ENCODE measurements around the gene SLC39A11. TPM values are rescaled to one million over a fixed set of nuclear protein-coding genes. Genes with fewer than 3 reads are reported as not detected.
A peak's percentile ranks its signal among the peaks of the same experiment; 100 is the strongest.

SLC39A11 gene
- total RNA-seq, 1 donor, result 15.8 TPM

GRCh38 chr17:72726936-72727335, 365.6 kb downstream of the SLC39A11 start:
- no peak for DNase-seq (ENCODE audit: low read depth)
- no peak for TF ChIP-seq CTCF (IDR thresholded peaks at IDR 0.05; ENCODE audit: insufficient read depth, low read length)
- no peak overlapping the region for H3K4me3 ChIP-seq (ENCODE audit: low read depth, low read length)

DNA sequence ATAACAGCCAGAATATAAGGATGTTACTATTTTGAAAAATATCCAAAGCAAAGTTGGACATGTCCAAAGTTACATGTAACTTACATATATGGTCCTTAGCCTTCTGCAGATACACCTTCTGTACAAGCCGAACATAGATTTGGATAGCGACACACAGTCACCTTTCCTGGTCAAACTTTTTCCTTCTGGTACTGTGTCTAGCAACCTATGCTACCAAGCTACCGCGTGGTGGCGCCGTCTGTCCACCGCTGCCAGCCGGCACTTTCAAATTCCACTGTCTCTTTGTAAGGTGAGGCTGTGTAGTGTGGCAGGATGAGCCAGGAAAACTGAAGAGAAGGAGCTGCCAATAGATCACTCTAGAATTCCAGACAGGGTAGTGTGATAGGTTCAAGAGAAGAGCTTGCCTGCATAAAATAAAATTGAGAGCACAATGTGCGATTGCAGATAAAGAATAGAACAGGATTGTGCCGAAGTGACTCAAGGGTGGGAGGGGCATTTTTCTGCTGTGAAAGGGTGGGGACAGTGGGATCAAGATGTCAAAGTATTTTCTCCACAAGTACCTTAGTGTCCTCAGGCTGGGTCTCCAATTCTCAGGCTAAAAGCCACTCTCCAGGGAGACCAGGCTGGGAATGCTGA, 366.9 kb downstream of the SLC39A11 start:
- no peak overlapping the region for H3K4me3 ChIP-seq (ENCODE audit: low read depth, low read length)
- TF ChIP-seq CTCF (IDR thresholded peaks at IDR 0.05; ENCODE audit: insufficient read depth, low read length), result peak; percentile 95
- peak; percentile 62 for DNase-seq (ENCODE audit: low read depth)

DNA sequence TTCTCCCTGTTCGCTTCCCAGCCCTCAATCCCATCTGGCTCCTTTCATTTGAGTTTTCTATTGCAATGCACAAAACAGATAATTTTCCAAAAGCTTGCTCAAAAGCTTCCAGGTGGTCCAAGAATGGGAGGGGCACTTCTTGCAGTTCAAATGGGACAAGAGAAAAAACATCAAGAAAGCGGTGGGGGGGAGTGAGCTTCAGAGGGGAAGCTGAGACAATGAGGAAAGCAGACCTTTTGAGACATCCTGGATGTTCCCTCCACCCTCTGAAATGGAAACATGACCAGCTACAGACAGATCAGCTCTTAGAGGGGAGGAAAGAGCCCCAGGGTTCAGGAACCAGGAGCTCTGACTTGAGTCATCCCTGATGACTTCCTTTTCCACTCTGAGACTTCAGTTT, 368.2 kb downstream of the SLC39A11 start:
- no peak for DNase-seq (ENCODE audit: low read depth)
- no peak overlapping the region for H3K4me3 ChIP-seq (ENCODE audit: low read depth, low read length)
- TF ChIP-seq CTCF (IDR thresholded peaks at IDR 0.05; ENCODE audit: insufficient read depth, low read length), result no peak

GRCh38 chr17:72723711-72724110, 368.8 kb downstream of the SLC39A11 start:
- no peak for TF ChIP-seq CTCF (IDR thresholded peaks at IDR 0.05; ENCODE audit: insufficient read depth, low read length)
- no peak for DNase-seq (ENCODE audit: low read depth)
- H3K4me3 ChIP-seq (ENCODE audit: low read depth, low read length), result no peak overlapping the region

DNA sequence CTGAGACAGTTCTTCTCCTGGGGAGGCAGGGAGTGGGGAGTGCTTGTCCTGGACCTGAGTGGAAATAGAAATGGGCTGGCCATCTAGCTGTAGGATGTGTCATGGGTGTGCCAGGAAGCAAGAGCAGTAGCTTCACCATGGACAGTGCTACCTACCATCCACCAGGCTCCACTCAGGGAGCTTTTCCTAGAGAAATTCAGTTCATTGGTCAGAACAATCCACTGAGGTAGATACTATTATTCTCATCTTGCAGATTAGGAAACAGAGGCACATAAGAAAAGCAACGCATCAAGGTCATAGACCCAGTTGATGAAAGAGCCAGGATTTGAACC, 372.0 kb downstream of the SLC39A11 start:
- H3K4me3 ChIP-seq (ENCODE audit: low read depth, low read length), result no peak overlapping the region
- DNase-seq (ENCODE audit: low read depth), result no peak
- no peak for TF ChIP-seq CTCF (IDR thresholded peaks at IDR 0.05; ENCODE audit: insufficient read depth, low read length)

DNA sequence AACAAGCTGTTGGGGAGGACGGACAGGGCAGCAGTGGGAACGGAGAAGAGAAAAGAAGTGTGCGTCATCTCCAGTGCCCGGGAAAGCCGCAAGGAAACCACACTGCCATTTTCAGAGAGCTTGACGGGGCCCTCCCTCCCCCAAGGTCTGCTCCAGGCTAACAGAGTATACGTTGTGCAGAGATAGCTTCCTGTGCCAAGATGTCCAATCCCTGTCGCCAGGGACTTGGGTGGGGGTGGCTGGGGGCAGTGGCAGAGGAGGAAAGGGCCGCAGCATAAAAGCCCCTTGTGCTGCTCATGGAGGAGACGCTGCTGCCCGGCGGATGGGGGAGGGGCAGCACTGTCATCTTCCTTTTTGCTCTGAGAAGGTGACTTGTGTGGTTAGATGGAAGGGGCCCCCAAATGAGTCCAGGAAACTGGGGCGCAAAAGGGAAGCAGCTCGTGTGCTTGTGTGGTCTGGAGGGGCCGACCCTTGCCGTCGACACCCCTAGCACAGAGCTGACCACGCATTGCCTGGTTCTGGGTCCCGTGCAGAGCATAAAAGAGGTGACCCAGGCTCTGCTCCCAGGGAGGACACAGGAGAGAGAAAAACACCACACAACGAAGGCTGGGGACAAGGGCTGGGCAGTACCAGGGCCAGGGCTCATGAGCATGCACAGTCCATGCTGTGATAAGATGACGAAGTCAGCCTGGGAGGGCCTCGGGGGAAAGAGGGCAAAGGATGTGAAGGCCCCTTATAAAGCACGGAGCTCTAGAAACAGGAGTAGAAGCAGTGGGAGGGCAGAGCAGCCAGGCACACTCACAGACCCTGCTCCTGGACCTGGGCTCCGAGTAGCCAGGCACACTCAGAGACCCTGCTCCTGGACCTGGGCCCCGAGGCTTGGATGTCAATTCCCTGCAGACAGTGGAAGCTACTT, 372.7 kb downstream of the SLC39A11 start:
- DNase-seq (ENCODE audit: low read depth), result no peak
- TF ChIP-seq CTCF (IDR thresholded peaks at IDR 0.05; ENCODE audit: insufficient read depth, low read length), result no peak
- no peak overlapping the region for H3K4me3 ChIP-seq (ENCODE audit: low read depth, low read length)

Data from fibroblast of the aortic adventitia (primary cell).